GM12878 (cell line): ENCODE results near the gene IARS2. TPM values are rescaled to one million over a fixed set of nuclear protein-coding genes. Genes with fewer than 3 reads are reported as not detected.
"Not testable (repeated sequence)": the region's sequence is repeated elsewhere in the genome, so short reads cannot be mapped to it uniquely, and the experiment has no call there.

Experiments used
- ATAC-seq: fragments of 200-7000 bp; cut with Tn5 transposase; 3 replicates; pipeline ENCODE4 v1.9.1; 2020; ENCODE audit warnings: mild to moderate bottlenecking, moderate library complexity
- BruUV-seq: library from RNA; stranded (reverse); fragments of 400-500 nt; replicated peaks from 2 replicates; lab custom pipeline; 2021; lab: Mats Ljungman, UMichigan
- CTCF ChIA-PET: fragments of 300-600 bp; sonication (Branson Sonifier 250); formaldehyde crosslinking; extraction: SDS; loops from one replicate; lab custom pipeline; 2021; ENCODE audit warnings: inconsistent platforms; lab: Yijun Ruan, JAX
- POLR2A ChIA-PET: fragments of 350-600 bp; formaldehyde crosslinking; extraction: SDS; loops from one replicate; lab custom pipeline; 2021; ENCODE audit warnings: inconsistent platforms; lab: Charles Lee
- RAD21 ChIA-PET: fragments of 300-600 bp; sonication (Branson Sonifier 250); formaldehyde crosslinking; loops from one replicate; lab custom pipeline; 2023; ENCODE audit warnings: antibody characterized with exemption; ENCODE audit not compliant: unreplicated experiment; lab: Charles Lee
- SMC1A ChIA-PET: fragments of 300-600 bp; sonication (Branson Sonifier 250); formaldehyde crosslinking; loops from one replicate; lab custom pipeline; 2023; ENCODE audit not compliant: unreplicated experiment, uncharacterized antibody; lab: Charles Lee
- DNase-seq: peaks from one replicate; pipeline ENCODE4 v3.0.0-alpha.2; 2011; ENCODE audit warnings: low read depth, low spot score
- FAIRE-seq: peaks from 3 replicates; lab custom pipeline; 2011; peaks lifted over from hg19 to GRCh38; lab: Jason Lieb, UNC
- H2AFZ ChIP-seq: 2 replicates; pipeline ENCODE4 v1.6.0; 2011; ENCODE audit warnings: low read depth, low read length, control low read depth; ENCODE audit not compliant: control insufficient read depth
- H3K27ac ChIP-seq: 2 replicates; pipeline ENCODE4 v1.5.1; 2011; ENCODE audit warnings: control low read depth; ENCODE audit not compliant: control insufficient read depth, insufficient read depth
- H3K27me3 ChIP-seq, 2 experiments: replicated peaks in 1 of 2; 2 replicates each; pipeline versions ENCODE4 v1.6.0 to v1.6.1; 2011; ENCODE audit warnings: low read length in 1 of 2; ENCODE audit not compliant: control insufficient read depth in 2 of 2, insufficient read depth in 2 of 2
- H3K36me3 ChIP-seq, 2 experiments: 2 replicates each; pipeline ENCODE4 v1.5.1; 2011; ENCODE audit warnings: low read length in 1 of 2; ENCODE audit not compliant: control insufficient read depth in 2 of 2, insufficient read depth in 2 of 2
- H3K4me1 ChIP-seq: 2 replicates; pipeline ENCODE4 v1.6.1; 2011; ENCODE audit warnings: mild to moderate bottlenecking, low read length, moderate library complexity, mixed read lengths; ENCODE audit not compliant: control insufficient read depth, insufficient read depth
- H3K4me2 ChIP-seq: 2 replicates; pipeline ENCODE4 v1.6.0; 2011; ENCODE audit warnings: control low read depth; ENCODE audit not compliant: control insufficient read depth, insufficient read depth
- H3K4me3 ChIP-seq: fragments of 200-600 bp; sonication (generic); 2 replicates; pipeline ENCODE4 v1.5.1; 2016
- H3K79me2 ChIP-seq: 2 replicates; pipeline ENCODE4 v1.6.0; 2011; ENCODE audit warnings: low read length; ENCODE audit not compliant: control insufficient read depth, insufficient read depth
- H3K9ac ChIP-seq: 2 replicates; pipeline ENCODE4 v1.8.0; 2011; ENCODE audit warnings: low read length, control low read depth, mixed read lengths; ENCODE audit not compliant: control insufficient read depth, insufficient read depth
- H3K9me3 ChIP-seq: replicated peaks from 3 replicates; pipeline ENCODE4 v1.5.1; 2011; ENCODE audit warnings: mild to moderate bottlenecking, low read length; ENCODE audit not compliant: control insufficient read depth, insufficient read depth
- H4K20me1 ChIP-seq: 2 replicates; pipeline ENCODE4 v1.6.0; 2011; ENCODE audit not compliant: control insufficient read depth, insufficient read depth
- ATF7 ChIP-seq: fragments of 450-650 bp; IDR thresholded peaks from 2 replicates; pipeline ENCODE4 v1.6.1; 2016; ENCODE audit warnings: low read depth, mild to moderate bottlenecking
- CREB1 ChIP-seq: IDR thresholded peaks from 2 replicates; pipeline ENCODE4 v1.6.1; 2012; ENCODE audit warnings: low read depth, mild to moderate bottlenecking, inconsistent platforms
- CREM ChIP-seq: IDR thresholded peaks from 2 replicates; pipeline ENCODE4 v1.6.1; 2014; ENCODE audit warnings: antibody characterized with exemption, low read depth
- CTCF ChIP-seq, 3 experiments: IDR thresholded peaks in 2 of 3; conservative IDR thresholded peaks in 1 of 3; 2 replicates each; pipeline ENCODE4 v1.5.1; 2011; ENCODE audit warnings: low read depth in 3 of 3, low read length in 3 of 3, mild to moderate bottlenecking in 3 of 3, control low read depth in 2 of 3, moderate library complexity in 2 of 3, inconsistent platforms in 1 of 3, mixed read lengths in 1 of 3; ENCODE audit not compliant: control insufficient read depth in 2 of 3, insufficient read depth in 1 of 3; ENCODE audit errors: extremely low read depth in 1 of 3
- DPF2 ChIP-seq: fragments of 450-650 bp; IDR thresholded peaks from 2 replicates; pipeline ENCODE4 v1.6.1; 2017; ENCODE audit warnings: mild to moderate bottlenecking
- GATAD2B ChIP-seq: fragments of 450-650 bp; conservative IDR thresholded peaks from 2 replicates; pipeline ENCODE4 v1.6.1; 2017; ENCODE audit warnings: low read depth, mild to moderate bottlenecking, moderate library complexity
- HDGF ChIP-seq: fragments of 450-650 bp; IDR thresholded peaks from 2 replicates; pipeline ENCODE4 v1.6.1; 2016; ENCODE audit warnings: antibody characterized with exemption
- IKZF1 ChIP-seq: fragments of 450-650 bp; conservative IDR thresholded peaks from 2 replicates; pipeline ENCODE4 v1.6.1; 2017; ENCODE audit warnings: antibody characterized with exemption, mild to moderate bottlenecking
- IKZF2 ChIP-seq, 2 experiments: fragments of 450-650 bp; IDR thresholded peaks; 2 replicates each; pipeline ENCODE4 v1.6.1; 2017; ENCODE audit warnings: mild to moderate bottlenecking in 2 of 2, moderate library complexity in 2 of 2
- NBN ChIP-seq: fragments of 450-650 bp; IDR thresholded peaks from 2 replicates; pipeline ENCODE4 v1.6.1; 2016
- NR2F1 ChIP-seq: fragments of 450-650 bp; conservative IDR thresholded peaks from 2 replicates; pipeline ENCODE4 v1.6.1; 2017; ENCODE audit warnings: mild to moderate bottlenecking
- PAX5 ChIP-seq: IDR thresholded peaks from 2 replicates; pipeline ENCODE4 v1.6.1; 2011; ENCODE audit warnings: low read depth, low read length, borderline replicate concordance
- RAD21 ChIP-seq: IDR thresholded peaks from 2 replicates; pipeline ENCODE4 v1.6.1; 2011; ENCODE audit warnings: mild to moderate bottlenecking, low read depth, low read length, moderate library complexity; ENCODE audit not compliant: insufficient read depth
- RUNX3 ChIP-seq: IDR thresholded peaks from 2 replicates; pipeline ENCODE4 v1.6.1; 2012; ENCODE audit warnings: low read length, inconsistent platforms
- SMARCA5 ChIP-seq: fragments of 450-650 bp; IDR thresholded peaks from 2 replicates; pipeline ENCODE4 v1.6.1; 2017; ENCODE audit warnings: mild to moderate bottlenecking
- SRF ChIP-seq, 2 experiments: IDR thresholded peaks; 2 replicates each; pipeline ENCODE4 v1.6.1; 2011; ENCODE audit warnings: low read depth in 2 of 2, low read length in 2 of 2, mild to moderate bottlenecking in 1 of 2, moderate library complexity in 1 of 2
- YY1 ChIP-seq: IDR thresholded peaks from 2 replicates; pipeline ENCODE4 v1.6.1; 2011; ENCODE audit warnings: low read depth, mild to moderate bottlenecking, low read length
- ZBTB33 ChIP-seq: fragments of 450-650 bp; IDR thresholded peaks from 2 replicates; pipeline ENCODE4 v1.6.1; 2017; ENCODE audit warnings: mild to moderate bottlenecking
- ZNF217 ChIP-seq: fragments of 450-650 bp; IDR thresholded peaks from 2 replicates; pipeline ENCODE4 v1.6.1; 2017; ENCODE audit warnings: antibody characterized with exemption, mild to moderate bottlenecking
- WGBS: methylation state at CpG from one replicate; pipeline ENCODE4 v1.1.6; 2016; ENCODE audit warnings: low lambda C conversion rate; ENCODE audit not compliant: insufficient replicate concordance, insufficient coverage; ENCODE audit errors: missing lambda C conversion rate; 5-methylcytosine and 5-hydroxymethylcytosine counted together
- in situ Hi-C: fragments of 300-500 bp; cut with MboI; formaldehyde crosslinking; loops from 9 replicates; pipeline ENCODE4 v1.14.3; 2018; ENCODE audit warnings: mixed read lengths
- intact Hi-C: fragments of 100-400 bp; cut with micrococcal nuclease; formaldehyde crosslinking; loops from one replicate; pipeline ENCODE4 v1.14.2; 2022; ENCODE audit not compliant: unreplicated experiment
- polyA plus RNA-seq, 11 experiments: library from polyadenylated mRNA; depleted of rRNA in 4 of 11; unstranded in 6 of 11; stranded (reverse) in 5 of 11; fragments of >200 nt; fragmentation: Nextera tagmentation in 4 of 11; fragmentation: Illumina TruSeq in 1 of 11; extraction: Ambion mirVana in 4 of 11; extraction: Trizol in 1 of 11; gene quantifications; 1 replicate in 1 of 11; 2 replicates in 10 of 11; pipeline versions ENCODE4 v1.2.1 to v1.2.3, GENCODE V29; 2011 to 2016; ENCODE audit warnings: inconsistent platforms in 2 of 11, missing spikeins in 2 of 11, low read depth in 1 of 11
- total RNA-seq, 4 experiments: library from RNA; depleted of rRNA in 3 of 4; stranded (reverse); fragments of >200 nt in 3 of 4; fragmentation: Illumina TruSeq in 1 of 4; extraction: Trizol in 1 of 4; gene quantifications; 2 replicates each; pipeline versions ENCODE4 v1.2.1 to v1.2.3, GENCODE V29; 2013 to 2021

IARS2 gene
- total and polyA plus RNA-seq, 10 of the 15 experiments (the other 5 are each of a cell fraction or from before 2014, with no cell fraction given): 23.7 to 100 (median 66.8) TPM

- FAIRE-seq: peak; percentile 44
- Histone ChIP-seq H3K27ac (peak overlapping the region; percentile 64), H2AFZ (peak overlapping the region; percentile 61), H3K9ac (peak overlapping the region; percentile 4; the same call in 1 of the 2 replicates)
- H3K4me1 ChIP-seq, BruUV-seq, H4K20me1 ChIP-seq, in situ Hi-C loops, H3K27me3 ChIP-seq, H3K9me3 ChIP-seq, POLR2A ChIA-PET, H3K36me3 ChIP-seq: not testable (repeated sequence)
- RAD21 ChIA-PET: interaction anchor here (1.4 kb wide), 1 partner anchor 42 kb away, joined by 3 read pairs; no protein-coding TSS in a partner anchor
- intact Hi-C loops: loop anchor here (1.0 to 10.0 kb wide), 2 partner anchors 40 to 91 kb away; partner anchors contain the start of gene EPRS1
- WGBS: 1% methylated on average over 15 of the region's 15 CpGs
- CTCF ChIA-PET: interaction anchor here (0.7 to 4.7 kb wide), 10 partner anchors 13 to 96 kb away, joined by 3 to 24 read pairs (median 4); no protein-coding TSS in a partner anchor
- ATAC-seq: peak; percentile 76
- SMC1A ChIA-PET: interaction anchor here (0.6 to 1.7 kb wide), 5 partner anchors 17 to 1459 kb away, joined by 3 to 5 read pairs (median 4); no protein-coding TSS in a partner anchor
- peak; percentile 58; the same call in 1 of the 2 replicates for TF ChIP-seq NBN
- TF ChIP-seq YY1: peak; percentile 48; the same call in 1 of the 2 replicates
- peak; percentile 34; the same call in 1 of the 2 replicates for TF ChIP-seq IKZF1
- TF ChIP-seq CTCF (IDR thresholded peaks at IDR 0.05 in 2 of 3, conservative IDR thresholded peaks at IDR 0.05 in 1 of 3; ENCODE audit: control insufficient read depth in 2 of 3, extremely low read depth in 1 of 3, insufficient read depth in 1 of 3, low read depth in 3 of 3, low read length in 3 of 3): peak; percentile 49 to 66 (median 56)
- peak; percentile 69; the same call in 1 of the 2 replicates for TF ChIP-seq HDGF
- 0 out of 4 replicates have a peak, but pooled peaks of 1 of the 2 experiments have one; percentile 24 for TF ChIP-seq IKZF2 (IDR thresholded peaks at IDR 0.05)
- TF ChIP-seq PAX5: peak; percentile 84
- TF ChIP-seq RAD21: peak; percentile 41; the same call in 1 of the 2 replicates
- TF ChIP-seq CREB1: 0 out of 2 replicates have a peak, but pooled peaks have one; percentile 17
- TF ChIP-seq SRF (IDR thresholded peaks at IDR 0.05; ENCODE audit: low read depth in 2 of 2, low read length in 2 of 2): 0 out of 4 replicates have a peak, but pooled peaks of 1 of the 2 experiments have one; percentile 32
- peak; percentile 50; the same call in 1 of the 2 replicates for TF ChIP-seq SMARCA5
- 0 out of 2 replicates have a peak, but pooled peaks have one; percentile 12 for TF ChIP-seq DPF2
- peak; percentile 84 for TF ChIP-seq ZNF217
- TF ChIP-seq CREM: 0 out of 2 replicates have a peak, but pooled peaks have one; percentile 38
- TF ChIP-seq ATF7: 0 out of 2 replicates have a peak, but pooled peaks have one; percentile 20
- TF ChIP-seq RUNX3: peak; percentile 51
- TF ChIP-seq GATAD2B: 0 out of 2 replicates have a peak, but pooled peaks have one; percentile 44
- 0 out of 2 replicates have a peak, but pooled peaks have one; percentile 14 for TF ChIP-seq ZBTB33
- TF ChIP-seq NR2F1: 0 out of 2 replicates have a peak, but pooled peaks have one; percentile 29
- TF ChIP-seq, all 136 proteins: peak for 19; not testable (repeated sequence) for 117
- Histone ChIP-seq H3K4me2 (peak overlapping the region; percentile 65), H3K79me2 (peaks cover 25% of the 10 kb centered on the region), H3K4me3 (peak overlapping the region; percentile 46; the same call in 1 of the 2 replicates)
- DNase-seq: peak; percentile 43
These were observed 7.7 kb upstream of the IARS2 start for GRCh38 chr1:220086261-220086686.
